HepG2 (cell line): ENCODE results near the gene MAP2K5. TPM values are rescaled to one million over a fixed set of nuclear protein-coding genes. Genes with fewer than 3 reads are reported as not detected.

Source experiments
- ATF3 ChIP-seq: sonication (generic); formaldehyde crosslinking; IDR thresholded peaks from 2 replicates; pipeline ENCODE4 v1.4.0; 2020; ENCODE audit warnings: missing genetic modification reagents
- BCL3 ChIP-seq: sonication (generic); formaldehyde crosslinking; IDR thresholded peaks from 2 replicates; pipeline ENCODE4 v1.5.1; 2020; ENCODE audit warnings: mild to moderate bottlenecking, missing genetic modification reagents, moderate library complexity
- CHD2 ChIP-seq: IDR thresholded peaks from 2 replicates; pipeline ENCODE4 v1.6.1; 2011; ENCODE audit warnings: low read depth, low read length, improper control_type of control experiment
- FOXK2 ChIP-seq: fragments of 450-650 bp; IDR thresholded peaks from 2 replicates; pipeline ENCODE4 v1.6.1; 2016
- FUBP1 ChIP-seq: sonication (generic); formaldehyde crosslinking; IDR thresholded peaks from 2 replicates; pipeline ENCODE4 v1.5.1; 2020; ENCODE audit warnings: missing genetic modification reagents, mild to moderate bottlenecking, borderline replicate concordance
- HDAC1 ChIP-seq: sonication (generic); formaldehyde crosslinking; IDR thresholded peaks from 2 replicates; pipeline ENCODE4 v1.5.1; 2020; ENCODE audit warnings: mild to moderate bottlenecking, missing genetic modification reagents
- HDAC6 ChIP-seq: fragments of 200-600 bp; sonication (generic); IDR thresholded peaks from 2 replicates; pipeline ENCODE4 v1.7.0; 2017; ENCODE audit warnings: mild to moderate bottlenecking, antibody characterized with exemption, low read length, low read depth
- KDM2A ChIP-seq: sonication (generic); formaldehyde crosslinking; IDR thresholded peaks from 2 replicates; pipeline ENCODE4 v1.4.0; 2020; ENCODE audit warnings: low read depth, missing genetic modification reagents, borderline replicate concordance
- MAFG ChIP-seq: sonication (generic); formaldehyde crosslinking; IDR thresholded peaks from 2 replicates; pipeline ENCODE4 v1.5.1; 2020; ENCODE audit warnings: mild to moderate bottlenecking, missing genetic modification reagents
- MAZ ChIP-seq, 2 experiments: sonication (generic) in 1 of 2; formaldehyde crosslinking in 1 of 2; IDR thresholded peaks; 2 replicates each; pipeline versions ENCODE4 v1.5.0 to v1.6.1; 2012 to 2020; ENCODE audit warnings: low read depth in 2 of 2, mild to moderate bottlenecking in 2 of 2, borderline replicate concordance in 1 of 2, improper control_type of control experiment in 1 of 2, low read length in 1 of 2, missing genetic modification reagents in 1 of 2, moderate library complexity in 1 of 2
- MXD4 ChIP-seq: IDR thresholded peaks from 2 replicates; pipeline ENCODE4 v1.6.1; 2016; ENCODE audit warnings: mild to moderate bottlenecking, missing biosample characterization, missing genetic modification reagents
- NFATC3 ChIP-seq: sonication (generic); formaldehyde crosslinking; IDR thresholded peaks from 2 replicates; pipeline ENCODE4 v1.5.1; 2020; ENCODE audit warnings: mild to moderate bottlenecking, missing genetic modification reagents
- NFIB ChIP-seq: sonication (generic); formaldehyde crosslinking; IDR thresholded peaks from 2 replicates; pipeline ENCODE4 v1.9.0; 2021; ENCODE audit warnings: missing genetic modification reagents, mild to moderate bottlenecking, borderline replicate concordance
- PTBP1 ChIP-seq: fragments of 200-400 bp; formaldehyde crosslinking; IDR thresholded peaks from 2 replicates; pipeline ENCODE4 v1.6.1; 2018; ENCODE audit warnings: low read length, low read depth; ENCODE audit not compliant: poor library complexity, severe bottlenecking
- SMAD9 ChIP-seq: sonication (generic); formaldehyde crosslinking; IDR thresholded peaks from 2 replicates; pipeline ENCODE4 v1.5.1; 2020; ENCODE audit warnings: mild to moderate bottlenecking, missing genetic modification reagents
- STAG1 ChIP-seq: sonication (generic); formaldehyde crosslinking; IDR thresholded peaks from 2 replicates; pipeline ENCODE4 v1.4.0; 2020; ENCODE audit warnings: missing genetic modification reagents
- TRIM24 ChIP-seq: sonication (generic); formaldehyde crosslinking; IDR thresholded peaks from 2 replicates; pipeline ENCODE4 v1.8.0; 2022; ENCODE audit warnings: mild to moderate bottlenecking, missing genetic modification reagents
- ZBTB26 ChIP-seq: IDR thresholded peaks from 2 replicates; pipeline ENCODE4 v1.6.1; 2016; ENCODE audit warnings: missing compliant biosample characterization, missing genetic modification reagents, borderline replicate concordance
- ZFX ChIP-seq: sonication (generic); formaldehyde crosslinking; IDR thresholded peaks from 2 replicates; pipeline ENCODE4 v1.4.0; 2020; ENCODE audit warnings: mild to moderate bottlenecking, low read depth, missing genetic modification reagents, moderate library complexity
- ZKSCAN5 ChIP-seq: sonication (generic); formaldehyde crosslinking; IDR thresholded peaks from 2 replicates; pipeline ENCODE4 v1.5.1; 2020; ENCODE audit warnings: mild to moderate bottlenecking, missing genetic modification reagents
- ZNF343 ChIP-seq: sonication (generic); formaldehyde crosslinking; IDR thresholded peaks from 2 replicates; pipeline ENCODE4 v1.4.0; 2020; ENCODE audit warnings: mild to moderate bottlenecking, missing genetic modification reagents
- ZNF543 ChIP-seq: sonication (generic); formaldehyde crosslinking; IDR thresholded peaks from 2 replicates; pipeline ENCODE4 v1.4.0; 2020; ENCODE audit warnings: mild to moderate bottlenecking, missing genetic modification reagents
- ZNF720 ChIP-seq: sonication (generic); formaldehyde crosslinking; IDR thresholded peaks from 2 replicates; pipeline ENCODE4 v1.4.0; 2020; ENCODE audit warnings: missing genetic modification reagents
- ZSCAN20 ChIP-seq: sonication (generic); formaldehyde crosslinking; IDR thresholded peaks from 2 replicates; pipeline ENCODE4 v1.4.0; 2020; ENCODE audit warnings: missing genetic modification reagents, mild to moderate bottlenecking, borderline replicate concordance
- ZZZ3 ChIP-seq: sonication (generic); formaldehyde crosslinking; IDR thresholded peaks from 2 replicates; pipeline ENCODE4 v1.4.0; 2020; ENCODE audit warnings: missing genetic modification reagents, mild to moderate bottlenecking, borderline replicate concordance
- polyA plus RNA-seq, 8 experiments: library from polyadenylated mRNA; depleted of rRNA in 3 of 8; stranded (reverse) in 7 of 8; unstranded in 1 of 8; fragments of >200 nt; fragmentation: Illumina TruSeq in 4 of 8; extraction: Trizol in 4 of 8; gene quantifications; 2 replicates each; pipeline versions ENCODE4 v1.2.1 to v1.2.3, GENCODE V29; 2011 to 2016; ENCODE audit warnings: low read depth in 4 of 8, missing spikeins in 1 of 8, mixed read lengths in 1 of 8; ENCODE audit not compliant: insufficient read depth in 1 of 8
- total RNA-seq, 5 experiments: library from RNA; depleted of rRNA; stranded (reverse); fragments of >200 nt; fragmentation: Illumina TruSeq; extraction: Trizol; gene quantifications; 2 replicates each; pipeline ENCODE4 v1.2.3, GENCODE V29; 2016; ENCODE audit warnings: low read depth in 1 of 5

Gene MAP2K5
- total and polyA plus RNA-seq, 2 of the 13 experiments (the other 11 are each of a cell fraction or from before 2014, with no cell fraction given): 4.0 to 4.3 TPM

GRCh38 chr15:67833710-67834511, 291.4 kb downstream of the MAP2K5 start (continued):
- no peak for TF ChIP-seq CHD2
- TF ChIP-seq NFIB (CRISPR knock-in tag): no peak
- TF ChIP-seq FOXK2: no peak
- no peak; the same call in 1 of the 2 replicates for TF ChIP-seq HDAC1
- no peak for TF ChIP-seq ZSCAN20 (CRISPR knock-in tag)
- no peak for TF ChIP-seq ZNF343 (CRISPR knock-in tag)
- TF ChIP-seq FUBP1 (CRISPR knock-in tag): no peak
- no peak for TF ChIP-seq HDAC6
- no peak for TF ChIP-seq ATF3 (CRISPR knock-in tag)
- TF ChIP-seq ZNF543 (CRISPR knock-in tag): no peak
- peak; percentile 79 for TF ChIP-seq STAG1 (CRISPR knock-in tag)
- TF ChIP-seq SMAD9 (CRISPR knock-in tag): no peak
- no peak for TF ChIP-seq ZKSCAN5
- no peak for TF ChIP-seq ZNF720
- no peak for TF ChIP-seq NFATC3 (CRISPR knock-in tag)
- peak; percentile 34; the same call in 1 of the 2 replicates for TF ChIP-seq KDM2A (CRISPR knock-in tag)
- no peak for TF ChIP-seq ZZZ3 (CRISPR knock-in tag)
- no peak for TF ChIP-seq PTBP1
- no peak; the same call in 1 of the 2 replicates for TF ChIP-seq ZFX
- no peak for TF ChIP-seq BCL3 (CRISPR knock-in tag)
- no peak for TF ChIP-seq MXD4 (CRISPR knock-in tag)
- TF ChIP-seq MAFG: no peak
- TF ChIP-seq TRIM24 (CRISPR knock-in tag): no peak
- TF ChIP-seq MAZ (IDR thresholded peaks at IDR 0.05; ENCODE audit: borderline replicate concordance, low read depth, low read length): 0 out of 2 replicates have a peak, but pooled peaks have one; percentile 12
- TF ChIP-seq MAZ (CRISPR knock-in tag; IDR thresholded peaks at IDR 0.05; ENCODE audit: low read depth): peak; percentile 34; the same call in 1 of the 2 replicates
- TF ChIP-seq ZBTB26: no peak
